ENCODE results near the gene LARP1.
"Not testable (repeated sequence)": the region's sequence is repeated elsewhere in the genome, so short reads cannot be mapped to it uniquely, and the experiment has no call there.

Gene LARP1

GRCh38 chr5:154729613-154730012 is 25.6 kb upstream of the LARP1 start:
- no peak overlapping the region for H3K4me3 ChIP-seq (ENCODE audit: low read depth, low read length)
- in situ Hi-C loops (cut with HindIII; ENCODE audit: low pct_ligation_motif_present, low sequenced_read_pairs): no loop called here
- no peaks in the 10 kb centered on the region for H3K27me3 ChIP-seq (replicated peaks)
- no peak for TF ChIP-seq CTCF (IDR thresholded peaks at IDR 0.05; ENCODE audit: low read depth, low read length, missing control alignments)
- H3K27ac ChIP-seq: no peak overlapping the region
- no peak for DNase-seq
- no peaks in the 10 kb centered on the region for H3K36me3 ChIP-seq (replicated peaks)

- in situ Hi-C loops (cut with HindIII; ENCODE audit: low pct_ligation_motif_present, low sequenced_read_pairs); H3K36me3 ChIP-seq (replicated peaks); H3K27me3 ChIP-seq (replicated peaks); H3K27ac ChIP-seq; H3K4me3 ChIP-seq (ENCODE audit: low read depth, low read length); DNase-seq: not testable (repeated sequence)
These were observed 24.4 kb upstream of the LARP1 start for GRCh38 chr5:154730761-154731160.

- Histone ChIP-seq H3K36me3 (replicated peaks) (no peaks in the 10 kb centered on the region), H3K4me3 (ENCODE audit: low read depth, low read length) (no peak overlapping the region), H3K27ac (no peak overlapping the region), H3K27me3 (replicated peaks) (no peaks in the 10 kb centered on the region)
- in situ Hi-C loops (cut with HindIII; ENCODE audit: low pct_ligation_motif_present, low sequenced_read_pairs): no loop called here
- no peak for TF ChIP-seq CTCF (IDR thresholded peaks at IDR 0.05; ENCODE audit: low read depth, low read length, missing control alignments)
- no peak for DNase-seq
These were observed 23.0 kb upstream of the LARP1 start for GRCh38 chr5:154732212-154732611.

GRCh38 chr5:154734370-154735248 is 20.6 kb upstream of the LARP1 start:
- Histone ChIP-seq H3K4me3 (ENCODE audit: low read depth, low read length) (no peak overlapping the region), H3K36me3 (replicated peaks) (no peaks in the 10 kb centered on the region), H3K27ac (no peak overlapping the region), H3K27me3 (replicated peaks) (no peaks in the 10 kb centered on the region)
- in situ Hi-C loops (cut with HindIII; ENCODE audit: low pct_ligation_motif_present, low sequenced_read_pairs): no loop called here
- DNase-seq: no peak
- no peak for TF ChIP-seq CTCF (IDR thresholded peaks at IDR 0.05; ENCODE audit: low read depth, low read length, missing control alignments)

- DNase-seq; H3K36me3 ChIP-seq (replicated peaks); H3K27me3 ChIP-seq (replicated peaks); H3K4me3 ChIP-seq (ENCODE audit: low read depth, low read length); in situ Hi-C loops (cut with HindIII; ENCODE audit: low pct_ligation_motif_present, low sequenced_read_pairs); H3K27ac ChIP-seq: not testable (repeated sequence)
These were observed 19.8 kb upstream of the LARP1 start for GRCh38 chr5:154735362-154735761.

- H3K36me3 ChIP-seq (replicated peaks); in situ Hi-C loops (cut with HindIII; ENCODE audit: low pct_ligation_motif_present, low sequenced_read_pairs); DNase-seq; H3K27me3 ChIP-seq (replicated peaks); H3K27ac ChIP-seq; H3K4me3 ChIP-seq (ENCODE audit: low read depth, low read length): not testable (repeated sequence)
These were observed 18.8 kb upstream of the LARP1 start for GRCh38 chr5:154736372-154736771.

GRCh38 chr5:154737667-154738320 is 17.4 kb upstream of the LARP1 start:
- DNase-seq: no peak
- in situ Hi-C loops (cut with HindIII; ENCODE audit: low pct_ligation_motif_present, low sequenced_read_pairs): no loop called here
- H3K36me3 ChIP-seq (replicated peaks): no peaks in the 10 kb centered on the region
- H3K27me3 ChIP-seq (replicated peaks): no peaks in the 10 kb centered on the region
- no peak overlapping the region for H3K27ac ChIP-seq
- no peak overlapping the region for H3K4me3 ChIP-seq (ENCODE audit: low read depth, low read length)
- TF ChIP-seq CTCF (IDR thresholded peaks at IDR 0.05; ENCODE audit: low read depth, low read length, missing control alignments): no peak
